OCI-LY7 (cell line): ENCODE measurements around the gene MAST1. TPM values are rescaled to one million over a fixed set of nuclear protein-coding genes. Genes with fewer than 3 reads are reported as not detected.
"Not testable (repeated sequence)": the region's sequence is repeated elsewhere in the genome, so short reads cannot be mapped to it uniquely, and the experiment has no call there.

Source experiments
- BruUV-seq: library from RNA; stranded (reverse); fragments of 400-500 nt; replicated peaks from 2 replicates; lab custom pipeline; 2021; lab: Mats Ljungman, UMichigan
- CTCF ChIA-PET: fragments of 300-600 bp; sonication (Branson Sonifier 250); formaldehyde crosslinking; loops from one replicate; lab custom pipeline; 2022; ENCODE audit warnings: antibody characterized with exemption; ENCODE audit not compliant: unreplicated experiment; lab: Charles Lee
- POLR2A ChIA-PET: fragments of 300-600 bp; sonication (Branson Sonifier 250); formaldehyde crosslinking; loops from one replicate; lab custom pipeline; 2022; ENCODE audit warnings: antibody characterized with exemption; lab: Charles Lee
- DNase-seq: peaks from one replicate; pipeline ENCODE4 v3.0.0-alpha.2; 2015; ENCODE audit warnings: low spot score
- H2AFZ ChIP-seq: fragments of 200-600 bp; sonication (generic), shearing (Covaris generic); 2 replicates; pipeline ENCODE4 v1.6.1; 2014; ENCODE audit warnings: mild to moderate bottlenecking, antibody characterized with exemption, low read length, moderate library complexity
- H3K27ac ChIP-seq: fragments of 200-600 bp; sonication (generic); 2 replicates; pipeline ENCODE4 v1.5.1; 2014; ENCODE audit warnings: mixed run types, low read depth, mild to moderate bottlenecking, moderate library complexity, low read length, inconsistent platforms; ENCODE audit not compliant: poor library complexity, severe bottlenecking
- H3K36me3 ChIP-seq: fragments of 200-600 bp; sonication (generic); 2 replicates; pipeline ENCODE4 v1.6.1; 2014; ENCODE audit warnings: mild to moderate bottlenecking, antibody characterized with exemption, low read length, moderate library complexity, mixed read lengths; ENCODE audit not compliant: insufficient read depth
- H3K4me1 ChIP-seq: fragments of 200-600 bp; sonication (generic); 2 replicates; pipeline ENCODE4 v1.5.1; 2014; ENCODE audit warnings: mild to moderate bottlenecking, low read length; ENCODE audit not compliant: insufficient read depth, poor library complexity, severe bottlenecking
- H3K4me2 ChIP-seq: fragments of 200-600 bp; sonication (generic); 2 replicates; pipeline ENCODE4 v1.6.1; 2014; ENCODE audit warnings: mild to moderate bottlenecking, low read length
- H3K4me3 ChIP-seq: fragments of 200-600 bp; sonication (generic); 2 replicates; pipeline ENCODE4 v1.5.1; 2014; ENCODE audit warnings: mild to moderate bottlenecking, low read depth, low read length; ENCODE audit not compliant: poor library complexity, severe bottlenecking
- H3K79me2 ChIP-seq: fragments of 200-600 bp; sonication (generic); 2 replicates; pipeline ENCODE4 v1.6.1; 2016; ENCODE audit warnings: low read depth, mild to moderate bottlenecking, low read length, moderate library complexity, mixed read lengths; ENCODE audit not compliant: insufficient read depth
- H3K9me2 ChIP-seq: fragments of 200-600 bp; sonication (generic); 2 replicates; pipeline ENCODE4 v1.6.1; 2016; ENCODE audit warnings: mild to moderate bottlenecking, low read length, mixed read lengths; ENCODE audit not compliant: insufficient read depth
- H3K9me3 ChIP-seq: fragments of 200-600 bp; sonication (generic); 2 replicates; pipeline ENCODE4 v1.6.1; 2014; ENCODE audit warnings: mild to moderate bottlenecking, mixed run types, low read length, mixed read lengths
- H4K20me1 ChIP-seq: fragments of 200-600 bp; sonication (generic); 2 replicates; pipeline ENCODE4 v1.6.1; 2014; ENCODE audit warnings: mild to moderate bottlenecking, antibody characterized with exemption, low read length, moderate library complexity, mixed read lengths; ENCODE audit not compliant: insufficient read depth
- CTCF ChIP-seq: fragments of 200-600 bp; sonication (generic); conservative IDR thresholded peaks from 2 replicates; pipeline ENCODE4 v1.5.1; 2014; ENCODE audit warnings: mild to moderate bottlenecking, antibody characterized with exemption, low read length, moderate library complexity, mixed read lengths
- EZH2phosphoT487 ChIP-seq: fragments of 200-600 bp; sonication (generic); IDR thresholded peaks from 2 replicates; pipeline ENCODE4 v1.6.1; 2018; ENCODE audit warnings: low read depth, borderline replicate concordance, mild to moderate bottlenecking, mixed run types, antibody characterized with exemption, low read length, moderate library complexity, mixed read lengths
- intact Hi-C: fragments of 100-400 bp; cut with micrococcal nuclease; formaldehyde crosslinking; loops from one replicate; pipeline ENCODE4 v1.10.0; 2022; ENCODE audit not compliant: unreplicated experiment
- total RNA-seq, 2 experiments: library from RNA; depleted of rRNA in 1 of 2; stranded (reverse); fragments of >200 nt in 1 of 2; shearing (Covaris generic) in 1 of 2; gene quantifications; 2 replicates each; pipeline ENCODE4 v1.2.3, GENCODE V29; 2014 to 2022

Gene MAST1
- total RNA-seq, 2 experiments from 2014 or later: 9.1 to 21.1 TPM

GRCh38 chr19:12913851-12914690, 75.8 kb downstream of the MAST1 start:
- ChIA-PET CTCF (no interaction called here), POLR2A (interaction anchor here (1.0 kb wide), 1 partner anchor 33 kb away, joined by 3 read pairs; the partner anchor contains the start of gene DNASE2)
- Histone ChIP-seq H2AFZ (no peak overlapping the region), H3K36me3 (no peaks in the 10 kb centered on the region), H3K4me1 (peaks cover 7% of the 10 kb centered on the region), H3K4me2 (peak overlapping the region; percentile 4; the same call in 1 of the 2 replicates), H3K27ac (no peak overlapping the region), H3K79me2 (no peaks in the 10 kb centered on the region), H3K9me2 (no peaks in the 10 kb centered on the region), H4K20me1 (no peaks in the 10 kb centered on the region), H3K4me3 (no peak overlapping the region), H3K9me3 (no peaks in the 10 kb centered on the region)
- DNase-seq: peak; percentile 19
- BruUV-seq: no TSS peak
- intact Hi-C loops: no loop called here
- no peak for TF ChIP-seq EZH2phosphoT487

- H3K9me3 ChIP-seq, H3K36me3 ChIP-seq, H3K9me2 ChIP-seq, BruUV-seq, CTCF ChIA-PET, H3K4me2 ChIP-seq, intact Hi-C loops, H3K27ac ChIP-seq, POLR2A ChIA-PET, H3K79me2 ChIP-seq, H2AFZ ChIP-seq, DNase-seq, H3K4me3 ChIP-seq, H4K20me1 ChIP-seq: not testable (repeated sequence)
- peaks cover 12% of the 10 kb centered on the region for H3K4me1 ChIP-seq
Measured at GRCh38 chr19:12915860-12916259, 77.5 kb downstream of the MAST1 start.

DNA sequence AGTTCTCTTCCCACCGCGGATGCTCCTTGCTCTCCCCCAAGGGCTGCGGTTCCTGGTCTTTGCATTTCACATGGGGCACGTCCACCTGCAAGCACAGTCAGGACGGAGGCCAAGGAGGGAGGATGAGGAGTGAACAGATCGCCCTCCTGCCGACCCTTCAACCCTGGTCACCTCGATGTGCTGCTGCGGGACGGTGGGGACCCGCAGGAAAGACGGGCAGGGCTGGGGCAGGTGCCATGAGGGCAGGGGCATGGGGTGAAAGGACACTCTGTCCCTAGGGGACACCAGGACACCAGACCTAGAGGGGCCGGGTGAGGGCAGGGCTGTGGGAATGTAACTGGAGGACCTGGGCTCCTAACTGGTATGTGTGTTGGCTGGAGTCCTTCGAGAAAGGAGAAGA, 79.9 kb downstream of the MAST1 start:
- H3K79me2 ChIP-seq: no peaks in the 10 kb centered on the region
- no peaks in the 10 kb centered on the region for H3K9me3 ChIP-seq
- no peak overlapping the region for H2AFZ ChIP-seq
- intact Hi-C loops: no loop called here
- TF ChIP-seq EZH2phosphoT487: no peak
- TF ChIP-seq CTCF: no peak
- no peak overlapping the region for H3K4me2 ChIP-seq
- no TSS peak for BruUV-seq
- DNase-seq: no peak
- no peak overlapping the region for H3K4me3 ChIP-seq
- no peak overlapping the region for H3K27ac ChIP-seq
- no peaks in the 10 kb centered on the region for H3K9me2 ChIP-seq
- H4K20me1 ChIP-seq: no peaks in the 10 kb centered on the region
- peaks cover 23% of the 10 kb centered on the region for H3K36me3 ChIP-seq
- POLR2A ChIA-PET: no interaction called here
- H3K4me1 ChIP-seq: peaks cover 12% of the 10 kb centered on the region
- CTCF ChIA-PET: no interaction called here
